OCI-LY1 (cell line): ENCODE results near the gene SCAPER.

Source experiments
- H2AFZ ChIP-seq: fragments of 200-600 bp; sonication (generic), shearing (Covaris generic); 2 replicates; pipeline ENCODE4 v1.6.0; 2014; ENCODE audit warnings: antibody characterized with exemption, mild to moderate bottlenecking, low read length
- H3F3A ChIP-seq: fragments of 200-600 bp; sonication (generic), shearing (Covaris generic); 2 replicates; pipeline ENCODE4 v1.6.0; 2014; ENCODE audit warnings: mild to moderate bottlenecking, antibody characterized with exemption, low read length, moderate library complexity; ENCODE audit not compliant: insufficient read depth
- H3K27ac ChIP-seq: fragments of 200-600 bp; sonication (generic); 2 replicates; pipeline ENCODE4 v1.5.1; 2014; ENCODE audit warnings: low read length, mixed run types, mild to moderate bottlenecking, low read depth; ENCODE audit not compliant: poor library complexity, severe bottlenecking
- H3K27me3 ChIP-seq: fragments of 200-600 bp; sonication (generic); 2 replicates; pipeline ENCODE4 v1.6.0; 2014; ENCODE audit warnings: antibody characterized with exemption, mild to moderate bottlenecking, low read length, moderate library complexity; ENCODE audit not compliant: insufficient read depth
- H3K36me3 ChIP-seq: fragments of 200-600 bp; sonication (generic); 2 replicates; pipeline ENCODE4 v1.6.1; 2014; ENCODE audit warnings: mild to moderate bottlenecking, antibody characterized with exemption, low read length, moderate library complexity, mixed read lengths; ENCODE audit not compliant: insufficient read depth
- H3K4me1 ChIP-seq: fragments of 200-600 bp; sonication (generic); 2 replicates; pipeline ENCODE4 v1.5.1; 2014; ENCODE audit warnings: mild to moderate bottlenecking, low read length, moderate library complexity; ENCODE audit not compliant: insufficient read depth, severe bottlenecking
- H3K4me2 ChIP-seq: fragments of 200-600 bp; sonication (generic), shearing (Covaris generic); 2 replicates; pipeline ENCODE4 v1.6.1; 2014; ENCODE audit warnings: low read length
- H3K4me3 ChIP-seq: fragments of 200-600 bp; sonication (generic); 2 replicates; pipeline ENCODE4 v1.5.1; 2014; ENCODE audit warnings: low read length, low read depth, mild to moderate bottlenecking, mixed read lengths; ENCODE audit not compliant: poor library complexity, severe bottlenecking
- H3K79me2 ChIP-seq: fragments of 200-600 bp; shearing (Covaris generic); 2 replicates; pipeline ENCODE4 v1.6.1; 2016; ENCODE audit warnings: mixed run types, low read length, mixed read lengths; ENCODE audit not compliant: insufficient read depth
- H3K9ac ChIP-seq: fragments of 200-600 bp; sonication (generic), shearing (Covaris generic); 2 replicates; pipeline ENCODE4 v1.6.1; 2014; ENCODE audit warnings: mild to moderate bottlenecking, low read length, mixed read lengths
- H3K9me2 ChIP-seq: fragments of 200-600 bp; sonication (generic), shearing (Covaris generic); 2 replicates; pipeline ENCODE4 v1.6.1; 2014; ENCODE audit warnings: low read depth, mild to moderate bottlenecking, low read length, mixed read lengths
- H3K9me3 ChIP-seq: fragments of 200-600 bp; shearing (Covaris generic); 2 replicates; pipeline ENCODE4 v1.6.1; 2014; ENCODE audit warnings: low read length, mixed read lengths
- H4K20me1 ChIP-seq: fragments of 200-600 bp; sonication (generic), shearing (Covaris generic); 2 replicates; pipeline ENCODE4 v1.6.0; 2016; ENCODE audit warnings: mild to moderate bottlenecking, low read length; ENCODE audit not compliant: insufficient read depth
- EZH2 ChIP-seq: fragments of 200-600 bp; sonication (generic), shearing (Covaris generic); IDR thresholded peaks from 2 replicates; pipeline ENCODE4 v1.8.0; 2017; ENCODE audit warnings: borderline replicate concordance, mixed run types, mild to moderate bottlenecking, antibody characterized with exemption, low read length, moderate library complexity, mixed read lengths
- TF ChIP-seq, protein P1 (sequence below): fragments of 200-600 bp; sonication (generic), shearing (Covaris generic); IDR thresholded peaks from 2 replicates; pipeline ENCODE4 v1.5.1; 2017; ENCODE audit warnings: mild to moderate bottlenecking, antibody characterized with exemption, low read length, moderate library complexity, mixed read lengths

SCAPER gene

DNA sequence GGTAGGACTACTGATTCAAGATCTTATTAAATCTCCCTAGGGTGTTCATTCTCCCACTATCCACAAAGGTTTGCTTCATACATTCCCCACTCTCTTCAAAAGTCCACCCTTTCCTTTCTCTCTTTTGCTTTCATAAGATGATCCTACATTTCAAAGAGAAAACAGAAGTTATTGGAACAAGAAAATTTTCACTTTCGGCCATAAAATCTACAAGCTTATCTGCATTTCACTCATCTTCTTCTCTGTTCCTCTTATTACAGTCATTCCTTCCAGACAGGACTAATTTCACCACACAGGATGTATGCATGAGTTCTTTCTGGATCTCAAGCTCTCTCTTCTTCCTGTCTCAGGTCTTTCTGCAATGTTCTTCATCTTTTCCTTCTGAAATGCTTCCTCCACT lies 329.9 kb downstream of the SCAPER start:
- Histone ChIP-seq H3K4me3 (no peak overlapping the region), H3K4me1 (no peaks in the 10 kb centered on the region), H3K27me3 (no peaks in the 10 kb centered on the region), H3K4me2 (no peak overlapping the region), H3K9ac (no peak overlapping the region), H3K27ac (no peak overlapping the region), H3F3A (no peaks in the 10 kb centered on the region), H3K79me2 (no peaks in the 10 kb centered on the region), H4K20me1 (no peaks in the 10 kb centered on the region), H2AFZ (no peak overlapping the region), H3K9me3 (no peaks in the 10 kb centered on the region), H3K36me3 (no peaks in the 10 kb centered on the region), H3K9me2 (no peaks in the 10 kb centered on the region)
- TF ChIP-seq, protein P1, sequence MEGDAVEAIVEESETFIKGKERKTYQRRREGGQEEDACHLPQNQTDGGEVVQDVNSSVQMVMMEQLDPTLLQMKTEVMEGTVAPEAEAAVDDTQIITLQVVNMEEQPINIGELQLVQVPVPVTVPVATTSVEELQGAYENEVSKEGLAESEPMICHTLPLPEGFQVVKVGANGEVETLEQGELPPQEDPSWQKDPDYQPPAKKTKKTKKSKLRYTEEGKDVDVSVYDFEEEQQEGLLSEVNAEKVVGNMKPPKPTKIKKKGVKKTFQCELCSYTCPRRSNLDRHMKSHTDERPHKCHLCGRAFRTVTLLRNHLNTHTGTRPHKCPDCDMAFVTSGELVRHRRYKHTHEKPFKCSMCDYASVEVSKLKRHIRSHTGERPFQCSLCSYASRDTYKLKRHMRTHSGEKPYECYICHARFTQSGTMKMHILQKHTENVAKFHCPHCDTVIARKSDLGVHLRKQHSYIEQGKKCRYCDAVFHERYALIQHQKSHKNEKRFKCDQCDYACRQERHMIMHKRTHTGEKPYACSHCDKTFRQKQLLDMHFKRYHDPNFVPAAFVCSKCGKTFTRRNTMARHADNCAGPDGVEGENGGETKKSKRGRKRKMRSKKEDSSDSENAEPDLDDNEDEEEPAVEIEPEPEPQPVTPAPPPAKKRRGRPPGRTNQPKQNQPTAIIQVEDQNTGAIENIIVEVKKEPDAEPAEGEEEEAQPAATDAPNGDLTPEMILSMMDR: no peak
- no peak for TF ChIP-seq EZH2

DNA sequence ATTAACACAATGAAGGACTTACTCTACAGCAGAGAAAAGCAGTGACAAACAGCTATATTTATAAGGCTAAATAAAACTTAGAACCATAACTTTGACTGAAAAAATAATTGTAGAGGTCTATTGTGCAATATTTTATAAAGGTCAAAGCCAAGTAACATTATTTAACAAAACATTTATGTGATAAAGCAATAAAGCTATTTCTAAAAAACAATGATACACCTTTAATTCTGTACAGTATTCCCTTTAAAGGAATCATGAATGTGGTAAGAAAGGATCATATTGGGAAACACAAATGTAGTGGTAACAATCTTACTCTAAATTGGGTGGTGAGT lies 332.2 kb downstream of the SCAPER start:
- Histone ChIP-seq H3K9ac (no peak overlapping the region), H3K4me2 (no peak overlapping the region), H2AFZ (no peak overlapping the region), H3F3A (no peaks in the 10 kb centered on the region), H4K20me1 (no peaks in the 10 kb centered on the region), H3K79me2 (no peaks in the 10 kb centered on the region), H3K9me2 (no peaks in the 10 kb centered on the region), H3K4me1 (no peaks in the 10 kb centered on the region), H3K36me3 (no peaks in the 10 kb centered on the region), H3K9me3 (peaks cover 2% of the 10 kb centered on the region; the same call in 1 of the 2 replicates), H3K27me3 (no peaks in the 10 kb centered on the region), H3K27ac (no peak overlapping the region), H3K4me3 (no peak overlapping the region)
- TF ChIP-seq, protein P1: no peak
- TF ChIP-seq EZH2: no peak

GRCh38 chr15:76566276-76566675 lies 338.9 kb downstream of the SCAPER start:
- Histone ChIP-seq H3K36me3 (no peaks in the 10 kb centered on the region), H3K9me2 (no peaks in the 10 kb centered on the region), H3K27me3 (no peaks in the 10 kb centered on the region), H4K20me1 (no peaks in the 10 kb centered on the region), H3K9me3 (peaks cover 2% of the 10 kb centered on the region; the same call in 1 of the 2 replicates), H3K27ac (no peak overlapping the region), H3F3A (no peaks in the 10 kb centered on the region), H3K4me2 (no peak overlapping the region), H3K4me1 (no peaks in the 10 kb centered on the region), H3K79me2 (no peaks in the 10 kb centered on the region), H3K9ac (no peak overlapping the region), H2AFZ (no peak overlapping the region), H3K4me3 (no peak overlapping the region)
- TF ChIP-seq, protein P1: no peak
- no peak for TF ChIP-seq EZH2
